HCT116 (cell line): ENCODE results near the gene S1PR3. TPM values are rescaled to one million over a fixed set of nuclear protein-coding genes. Genes with fewer than 3 reads are reported as not detected.

ENCODE experiments used
- ATAC-seq: fragments of 200-7000 bp; cut with Tn5 transposase; 2 replicates; pipeline ENCODE4 v1.9.1; 2020; ENCODE audit warnings: mild to moderate bottlenecking, moderate library complexity
- BruUV-seq: library from RNA; stranded (reverse); fragments of 400-500 nt; replicated peaks from 2 replicates; lab custom pipeline; 2021; lab: Mats Ljungman, UMichigan
- CTCF ChIA-PET: fragments of 300-600 bp; sonication (Branson Sonifier 250); formaldehyde crosslinking; loops from one replicate; lab custom pipeline; 2021; ENCODE audit warnings: antibody characterized with exemption; lab: Charles Lee
- POLR2A ChIA-PET: fragments of 300-600, 350-600 bp; sonication (Branson Sonifier 250); formaldehyde crosslinking; loops from one replicate; lab custom pipeline; 2021; ENCODE audit warnings: antibody characterized with exemption; lab: Charles Lee
- RAD21 ChIA-PET, 2 experiments: fragments of 300-600 bp; sonication (Branson Sonifier 250); formaldehyde crosslinking; loops; one replicate each; lab custom pipeline; 2023; ENCODE audit warnings: low total read pairs in 2 of 2; ENCODE audit not compliant: uncharacterized antibody in 2 of 2, unreplicated experiment in 2 of 2, low non-redundant PET in 1 of 2; lab: Charles Lee
- DNase-seq: peaks from one replicate; pipeline ENCODE4 v3.0.0-alpha.2; 2010; ENCODE audit warnings: low read depth, low spot score
- H2AFZ ChIP-seq: fragments of 200-600 bp; shearing (Covaris generic), sonication (generic); 2 replicates; pipeline ENCODE4 v1.6.1; 2017; ENCODE audit warnings: low read depth, mixed run types, mixed read lengths, antibody characterized with exemption, low read length; ENCODE audit not compliant: poor library complexity, severe bottlenecking
- H3K27ac ChIP-seq: 2 replicates; pipeline ENCODE4 v1.5.1; 2012; ENCODE audit warnings: low read depth, low read length
- H3K27me3 ChIP-seq: fragments of 200-600 bp; sonication (generic); 2 replicates; pipeline ENCODE4 v1.6.1; 2016; ENCODE audit warnings: mixed run types, low read length, mixed read lengths; ENCODE audit not compliant: insufficient read depth
- H3K36me3 ChIP-seq, 2 experiments: fragments of 200-500 bp in 1 of 2; fragments of 200-600 bp in 1 of 2; sonication (Bioruptor generic) in 1 of 2; sonication (generic) in 1 of 2; 2 replicates each; pipeline versions ENCODE4 v1.5.1 to v1.6.1; 2014 to 2016; ENCODE audit warnings: low read length in 2 of 2, inconsistent platforms in 1 of 2, mixed read lengths in 1 of 2, mixed run types in 1 of 2; ENCODE audit not compliant: insufficient read depth in 2 of 2, control insufficient read depth in 1 of 2
- H3K4me1 ChIP-seq, 2 experiments: fragments of 200-600 bp in 1 of 2; sonication (generic) in 1 of 2; 2 replicates each; pipeline versions ENCODE4 v1.5.1 to v1.6.1; 2012 to 2017; ENCODE audit warnings: low read length in 2 of 2, inconsistent platforms in 1 of 2, mild to moderate bottlenecking in 1 of 2, mixed read lengths in 1 of 2, mixed run types in 1 of 2, moderate library complexity in 1 of 2; ENCODE audit not compliant: insufficient read depth in 2 of 2, control insufficient read depth in 1 of 2
- H3K4me2 ChIP-seq: fragments of 200-600 bp; sonication (generic); 2 replicates; pipeline ENCODE4 v1.6.1; 2017; ENCODE audit warnings: mixed run types, low read length, mixed read lengths
- H3K4me3 ChIP-seq, 2 experiments: fragments of 200-600 bp in 1 of 2; sonication (generic) in 1 of 2; replicated peaks in 1 of 2; 2 replicates each; pipeline ENCODE4 v1.5.1; 2011 to 2016; ENCODE audit warnings: low read length in 2 of 2, control low read depth in 1 of 2, low read depth in 1 of 2, mild to moderate bottlenecking in 1 of 2, mixed read lengths in 1 of 2, mixed run types in 1 of 2
- H3K79me2 ChIP-seq: fragments of 200-600 bp; sonication (generic); 2 replicates; pipeline ENCODE4 v1.6.1; 2017; ENCODE audit warnings: mild to moderate bottlenecking, mixed run types, low read length, moderate library complexity, mixed read lengths; ENCODE audit not compliant: insufficient read depth
- H3K9ac ChIP-seq: fragments of 200-600 bp; sonication (generic); 2 replicates; pipeline ENCODE4 v1.6.1; 2016; ENCODE audit warnings: low read length, mixed read lengths
- H3K9me2 ChIP-seq: fragments of 200-600 bp; sonication (generic), shearing (Covaris generic); 2 replicates; pipeline ENCODE4 v1.6.1; 2017; ENCODE audit warnings: mixed run types, mild to moderate bottlenecking, moderate library complexity; ENCODE audit not compliant: insufficient read depth
- H3K9me3 ChIP-seq, 2 experiments: fragments of 200-500 bp in 1 of 2; fragments of 200-600 bp in 1 of 2; sonication (Bioruptor generic) in 1 of 2; sonication (generic) in 1 of 2; 2 replicates each; pipeline ENCODE4 v1.6.1; 2014 to 2017; ENCODE audit warnings: low read length in 2 of 2, mixed read lengths in 2 of 2, inconsistent platforms in 1 of 2, low read depth in 1 of 2, mild to moderate bottlenecking in 1 of 2, mixed run types in 1 of 2, moderate library complexity in 1 of 2; ENCODE audit not compliant: control insufficient read depth in 1 of 2, insufficient read depth in 1 of 2
- H4K20me1 ChIP-seq: fragments of 200-600 bp; sonication (generic), shearing (Covaris generic); 2 replicates; pipeline ENCODE4 v1.6.1; 2017; ENCODE audit warnings: mixed run types, mild to moderate bottlenecking, moderate library complexity; ENCODE audit not compliant: insufficient read depth
- CBX3 ChIP-seq: IDR thresholded peaks from 2 replicates; pipeline ENCODE4 v1.6.1; 2012; ENCODE audit warnings: low read depth
- CEBPB ChIP-seq: IDR thresholded peaks from 2 replicates; pipeline ENCODE4 v1.6.1; 2012; ENCODE audit warnings: low read depth
- EZH2 ChIP-seq: fragments of 200-600 bp; sonication (generic); IDR thresholded peaks from 2 replicates; pipeline ENCODE4 v1.6.1; 2017; ENCODE audit warnings: antibody characterized with exemption, mixed run types
- EZH2phosphoT487 ChIP-seq: fragments of 200-600 bp; IDR thresholded peaks from 2 replicates; pipeline ENCODE4 v1.6.1; 2018; ENCODE audit warnings: antibody characterized with exemption, borderline replicate concordance
- FOSL1 ChIP-seq: IDR thresholded peaks from 2 replicates; pipeline ENCODE4 v1.6.1; 2012; ENCODE audit warnings: low read depth
- MAX ChIP-seq: IDR thresholded peaks from 2 replicates; pipeline ENCODE4 v1.6.1; 2012
- RAD21 ChIP-seq: IDR thresholded peaks from 2 replicates; pipeline ENCODE4 v1.6.1; 2012; ENCODE audit warnings: low read depth, mild to moderate bottlenecking
- SIN3A ChIP-seq: IDR thresholded peaks from 2 replicates; pipeline ENCODE4 v1.6.1; 2012; ENCODE audit warnings: low read depth
- SP1 ChIP-seq: IDR thresholded peaks from 2 replicates; pipeline ENCODE4 v1.6.1; 2012; ENCODE audit warnings: low read depth
- SRF ChIP-seq: IDR thresholded peaks from 2 replicates; pipeline ENCODE4 v1.6.1; 2012; ENCODE audit warnings: low read depth
- TCF7L2 ChIP-seq: IDR thresholded peaks from 2 replicates; pipeline ENCODE4 v1.7.0; 2011; ENCODE audit warnings: borderline replicate concordance, inconsistent platforms; ENCODE audit not compliant: insufficient read depth, insufficient read length; ENCODE audit errors: extremely low read depth
- YY1 ChIP-seq: IDR thresholded peaks from 2 replicates; pipeline ENCODE4 v1.6.1; 2011; ENCODE audit warnings: low read length, low read depth, moderate library complexity, mild to moderate bottlenecking; ENCODE audit not compliant: insufficient replicate concordance; ENCODE audit errors: extremely low read depth
- ZFX ChIP-seq: fragments of 450-650 bp; IDR thresholded peaks from 2 replicates; pipeline ENCODE4 v1.6.1; 2017
- ZNF274 ChIP-seq: fragments of 200-500 bp; sonication (Bioruptor generic); IDR thresholded peaks from 2 replicates; pipeline ENCODE4 v1.6.1; 2014; ENCODE audit warnings: mild to moderate bottlenecking, low read depth, low read length, inconsistent platforms
- intact Hi-C: fragments of 100-400 bp; cut with micrococcal nuclease; formaldehyde crosslinking; loops from 2 replicates; pipeline ENCODE4 v1.10.0; 2022
- total RNA-seq: library from RNA; stranded (reverse); gene quantifications from one replicate; pipeline ENCODE4 v1.2.1, GENCODE V29; 2021; ENCODE audit not compliant: unreplicated experiment
- TF ChIP-seq, protein P1 (sequence below): IDR thresholded peaks from 2 replicates; pipeline ENCODE4 v1.6.1; 2011; ENCODE audit warnings: mild to moderate bottlenecking, low read length, moderate library complexity; ENCODE audit not compliant: insufficient replicate concordance; ENCODE audit errors: extremely low read depth
- TF ChIP-seq, protein P2 (sequence below), 3 experiments: fragments of 200-600 bp in 1 of 3; sonication (generic) in 1 of 3; IDR thresholded peaks in 2 of 3; conservative IDR thresholded peaks in 1 of 3; 2 replicates each; pipeline ENCODE4 v1.5.1; 2012 to 2017; ENCODE audit warnings: low read depth in 2 of 3, low read length in 2 of 3, antibody characterized with exemption in 1 of 3, borderline replicate concordance in 1 of 3, control low read depth in 1 of 3, mild to moderate bottlenecking in 1 of 3, mixed read lengths in 1 of 3, mixed run types in 1 of 3, moderate library complexity in 1 of 3; ENCODE audit not compliant: insufficient read depth in 1 of 3

S1PR3 gene
- total RNA-seq, 1 experiment from 2014 or later, result 0.07 TPM

- no peaks in the 10 kb centered on the region for H4K20me1 ChIP-seq
- peaks cover 3 to 7% of the 10 kb centered on the region in 2 experiments; a peak in 2 of 4 replicates for H3K4me1 ChIP-seq
- intact Hi-C loops, result no loop called here
- no peaks in the 10 kb centered on the region for H3K9me2 ChIP-seq
- ChIA-PET RAD21 (no interaction called here), CTCF (no interaction called here), POLR2A (no interaction called here)
- H2AFZ ChIP-seq, result no peak overlapping the region
- no TSS peak for BruUV-seq
- H3K9me3 ChIP-seq, result no peaks in the 10 kb centered on the region
- H3K4me2 ChIP-seq, result no peak overlapping the region
- H3K27me3 ChIP-seq, result no peaks in the 10 kb centered on the region
- no peak for ATAC-seq
- no peaks in the 10 kb centered on the region for H3K36me3 ChIP-seq
- no peak overlapping the region for H3K9ac ChIP-seq
- TF ChIP-seq ZNF274 (no peak), CEBPB (no peak), MAX (no peak), FOSL1 (no peak), SIN3A (no peak), EZH2phosphoT487 (no peak), EZH2 (no peak), YY1 (no peak), SP1 (no peak), RAD21 (no peak), CBX3 (no peak), SRF (no peak), TCF7L2 (no peak), ZFX (no peak)
- TF ChIP-seq, protein P1, sequence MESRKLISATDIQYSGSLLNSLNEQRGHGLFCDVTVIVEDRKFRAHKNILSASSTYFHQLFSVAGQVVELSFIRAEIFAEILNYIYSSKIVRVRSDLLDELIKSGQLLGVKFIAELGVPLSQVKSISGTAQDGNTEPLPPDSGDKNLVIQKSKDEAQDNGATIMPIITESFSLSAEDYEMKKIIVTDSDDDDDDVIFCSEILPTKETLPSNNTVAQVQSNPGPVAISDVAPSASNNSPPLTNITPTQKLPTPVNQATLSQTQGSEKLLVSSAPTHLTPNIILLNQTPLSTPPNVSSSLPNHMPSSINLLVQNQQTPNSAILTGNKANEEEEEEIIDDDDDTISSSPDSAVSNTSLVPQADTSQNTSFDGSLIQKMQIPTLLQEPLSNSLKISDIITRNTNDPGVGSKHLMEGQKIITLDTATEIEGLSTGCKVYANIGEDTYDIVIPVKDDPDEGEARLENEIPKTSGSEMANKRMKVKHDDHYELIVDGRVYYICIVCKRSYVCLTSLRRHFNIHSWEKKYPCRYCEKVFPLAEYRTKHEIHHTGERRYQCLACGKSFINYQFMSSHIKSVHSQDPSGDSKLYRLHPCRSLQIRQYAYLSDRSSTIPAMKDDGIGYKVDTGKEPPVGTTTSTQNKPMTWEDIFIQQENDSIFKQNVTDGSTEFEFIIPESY, result no peak
- TF ChIP-seq, protein P2, sequence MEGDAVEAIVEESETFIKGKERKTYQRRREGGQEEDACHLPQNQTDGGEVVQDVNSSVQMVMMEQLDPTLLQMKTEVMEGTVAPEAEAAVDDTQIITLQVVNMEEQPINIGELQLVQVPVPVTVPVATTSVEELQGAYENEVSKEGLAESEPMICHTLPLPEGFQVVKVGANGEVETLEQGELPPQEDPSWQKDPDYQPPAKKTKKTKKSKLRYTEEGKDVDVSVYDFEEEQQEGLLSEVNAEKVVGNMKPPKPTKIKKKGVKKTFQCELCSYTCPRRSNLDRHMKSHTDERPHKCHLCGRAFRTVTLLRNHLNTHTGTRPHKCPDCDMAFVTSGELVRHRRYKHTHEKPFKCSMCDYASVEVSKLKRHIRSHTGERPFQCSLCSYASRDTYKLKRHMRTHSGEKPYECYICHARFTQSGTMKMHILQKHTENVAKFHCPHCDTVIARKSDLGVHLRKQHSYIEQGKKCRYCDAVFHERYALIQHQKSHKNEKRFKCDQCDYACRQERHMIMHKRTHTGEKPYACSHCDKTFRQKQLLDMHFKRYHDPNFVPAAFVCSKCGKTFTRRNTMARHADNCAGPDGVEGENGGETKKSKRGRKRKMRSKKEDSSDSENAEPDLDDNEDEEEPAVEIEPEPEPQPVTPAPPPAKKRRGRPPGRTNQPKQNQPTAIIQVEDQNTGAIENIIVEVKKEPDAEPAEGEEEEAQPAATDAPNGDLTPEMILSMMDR (IDR thresholded peaks at IDR 0.05 in 2 of 3, conservative IDR thresholded peaks at IDR 0.05 in 1 of 3; ENCODE audit: borderline replicate concordance in 1 of 3, insufficient read depth in 1 of 3, low read depth in 2 of 3, low read length in 2 of 3), result no peak
- H3K4me3 ChIP-seq, result no peak overlapping the region
- no peaks in the 10 kb centered on the region for H3K79me2 ChIP-seq
- no peak for DNase-seq
- H3K27ac ChIP-seq, result no peak overlapping the region
Measured at GRCh38 chr9:89026876-89027275, 35.6 kb downstream of the S1PR3 start.
